Neural crest cell (in vitro differentiated cells): ENCODE data around the gene EIPR1. TPM values are rescaled to one million over a fixed set of nuclear protein-coding genes. Genes with fewer than 3 reads are reported as not detected.

Source experiments
- DNase-seq: peaks from one replicate; pipeline ENCODE4 v3.0.0; 2021; ENCODE audit warnings: low read depth, mixed read lengths, low spot score
- H3K27ac Mint-ChIP-seq: one replicate; pipeline ENCODE4 v1.8.0; 2021; ENCODE audit warnings: mild to moderate bottlenecking, mixed read lengths; ENCODE audit not compliant: unreplicated experiment
- H3K27me3 Mint-ChIP-seq: 2 replicates; pipeline ENCODE4 v1.8.0; 2021; ENCODE audit warnings: low read depth, mild to moderate bottlenecking, mixed read lengths
- H3K36me3 Mint-ChIP-seq: 2 replicates; pipeline ENCODE4 v1.8.0; 2021; ENCODE audit warnings: low read depth, mild to moderate bottlenecking, mixed read lengths
- H3K4me1 Mint-ChIP-seq: 2 replicates; pipeline ENCODE4 v1.8.0; 2021; ENCODE audit warnings: mixed read lengths
- H3K4me3 Mint-ChIP-seq: one replicate; pipeline ENCODE4 v1.8.0; 2021; ENCODE audit warnings: mild to moderate bottlenecking, mixed read lengths
- H3K9me3 Mint-ChIP-seq: 2 replicates; pipeline ENCODE4 v1.8.0; 2021; ENCODE audit warnings: mixed read lengths
- CTCF ChIP-seq: fragments of 200-600 bp; sonication (generic); conservative IDR thresholded peaks from 2 replicates; pipeline ENCODE4 v1.5.0; 2021; ENCODE audit warnings: antibody characterized with exemption, mild to moderate bottlenecking
- total RNA-seq: library from RNA; stranded (reverse); gene quantifications from 2 replicates; pipeline ENCODE4 v1.2.1, GENCODE V29; 2021

EIPR1 gene
- total RNA-seq, 1 donor from 2014 or later = 33.0 TPM

- Mint-ChIP-seq H3K27ac (peak overlapping the region; percentile 73), H3K4me1 (peaks cover 8% of the 10 kb centered on the region), H3K4me3 (no peak overlapping the region), H3K9me3 (peaks cover 3% of the 10 kb centered on the region), H3K27me3 (no peaks in the 10 kb centered on the region), H3K36me3 (peaks cover 12% of the 10 kb centered on the region)
- DNase-seq = no peak
- no peak for TF ChIP-seq CTCF
Measured at GRCh38 chr2:3151153-3151918, 226.3 kb downstream of the EIPR1 start.

GRCh38 chr2:3149441-3150217 is 228.0 kb downstream of the EIPR1 start:
- no peak for DNase-seq
- H3K27me3 Mint-ChIP-seq = no peaks in the 10 kb centered on the region
- peaks cover 3% of the 10 kb centered on the region for H3K9me3 Mint-ChIP-seq
- no peak for TF ChIP-seq CTCF
- H3K36me3 Mint-ChIP-seq = peaks cover 12% of the 10 kb centered on the region
- H3K4me1 Mint-ChIP-seq = peaks cover 15% of the 10 kb centered on the region
- H3K27ac Mint-ChIP-seq = no peak overlapping the region
- no peak overlapping the region for H3K4me3 Mint-ChIP-seq

- Mint-ChIP-seq H3K9me3 (peaks cover 3% of the 10 kb centered on the region), H3K27ac (no peak overlapping the region), H3K27me3 (no peaks in the 10 kb centered on the region), H3K4me3 (no peak overlapping the region), H3K36me3 (peaks cover 12% of the 10 kb centered on the region), H3K4me1 (peaks cover 22% of the 10 kb centered on the region)
- no peak for DNase-seq
- no peak for TF ChIP-seq CTCF
Measured at GRCh38 chr2:3148716-3149115, 228.9 kb downstream of the EIPR1 start.

- Mint-ChIP-seq H3K9me3 (peaks cover 3% of the 10 kb centered on the region), H3K36me3 (peaks cover 12% of the 10 kb centered on the region), H3K4me1 (peaks cover 30% of the 10 kb centered on the region), H3K27ac (peak overlapping the region; percentile 47), H3K4me3 (no peak overlapping the region), H3K27me3 (no peaks in the 10 kb centered on the region)
- TF ChIP-seq CTCF = no peak
- no peak for DNase-seq
Measured at GRCh38 chr2:3147651-3148530, 229.7 kb downstream of the EIPR1 start.
